ENCODE results near the gene THG1L.

DNA sequence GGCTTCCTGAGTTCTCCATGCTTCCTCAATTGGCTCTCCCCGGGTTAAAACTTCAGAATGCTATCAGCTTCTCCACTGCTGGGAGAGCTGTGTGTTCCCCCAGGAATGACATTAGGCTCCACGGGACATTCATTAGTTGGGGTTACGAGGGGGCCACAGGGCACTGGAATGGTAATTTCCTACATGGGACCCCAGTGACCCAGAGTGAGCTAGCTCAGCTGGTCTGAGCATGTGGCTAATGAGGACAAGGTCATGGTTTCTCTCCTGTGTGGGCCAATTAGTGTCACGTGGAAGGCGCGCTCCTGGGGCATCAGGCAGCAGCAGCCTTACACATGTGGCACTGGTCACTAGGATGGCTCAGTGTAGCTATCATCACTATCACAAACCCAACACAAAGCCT is 33.3 kb downstream of the THG1L start:
- TF ChIP-seq ESRRG (CRISPR knock-in tag; IDR thresholded peaks at IDR 0.05), result no peak
- TF ChIP-seq ZNF70 (CRISPR knock-in tag; IDR thresholded peaks at IDR 0.05), result no peak
- TF ChIP-seq ISL1 (CRISPR knock-in tag; IDR thresholded peaks at IDR 0.05), result no peak
- no peak for TF ChIP-seq BACH2 (CRISPR knock-in tag; IDR thresholded peaks at IDR 0.05; ENCODE audit: borderline replicate concordance)
